Gastroesophageal sphincter (tissue), 4 donors: ENCODE data around the gene WDR87. TPM values are rescaled to one million over a fixed set of nuclear protein-coding genes. Genes with fewer than 3 reads are reported as not detected.

Experiments used
- ATAC-seq: fragments of 150-250 bp; one replicate; pipeline ENCODE4 v1.9.1; 2016; ENCODE audit warnings: mild to moderate bottlenecking, moderate library complexity
- H3K27ac ChIP-seq, 4 donors: fragments of 200-600 bp; sonication (generic) in 3 of 4; 1 replicate in 3 of 4; 2 replicates in 1 of 4; pipeline ENCODE4 v1.5.1; 2016 to 2019
- H3K27me3 ChIP-seq: fragments of 200-600 bp; sonication (generic); one replicate; pipeline ENCODE4 v1.5.1; 2019
- H3K36me3 ChIP-seq, 2 donors: fragments of 200-600 bp; sonication (generic); one replicate each; pipeline ENCODE4 v1.5.1; 2019; ENCODE audit warnings: control low read depth in 1 of 2
- H3K4me1 ChIP-seq, 3 donors: fragments of 200-600 bp; sonication (generic); 1 replicate in 2 of 3; 2 replicates in 1 of 3; pipeline ENCODE4 v1.5.1; 2016 to 2019; ENCODE audit warnings: control low read depth in 2 of 3
- H3K4me3 ChIP-seq, 2 donors: fragments of 200-600 bp; sonication (generic); one replicate each; pipeline ENCODE4 v1.5.1; 2019; ENCODE audit warnings: mild to moderate bottlenecking in 1 of 2, moderate library complexity in 1 of 2
- H3K9me3 ChIP-seq, 3 donors: fragments of 200-600 bp; sonication (generic); one replicate each; pipeline ENCODE4 v1.5.1; 2017 to 2019; ENCODE audit warnings: control low read depth in 2 of 3
- EP300 ChIP-seq: sonication (generic); formaldehyde crosslinking; IDR thresholded peaks from one replicate; pipeline ENCODE4 v1.6.1; 2017; ENCODE audit warnings: antibody characterized with exemption, mild to moderate bottlenecking
- POLR2A ChIP-seq, 2 donors: fragments of 450-650 bp; IDR thresholded peaks; one replicate each; pipeline ENCODE4 v1.6.1; 2017; ENCODE audit warnings: antibody characterized with exemption in 2 of 2, mild to moderate bottlenecking in 2 of 2, moderate library complexity in 1 of 2
- POLR2AphosphoS5 ChIP-seq: sonication (generic); formaldehyde crosslinking; IDR thresholded peaks from one replicate; pipeline ENCODE4 v1.6.1; 2017; ENCODE audit warnings: antibody characterized with exemption
- WGBS, 2 donors: methylation state at CpG; one replicate each; pipeline ENCODE4 v1.1.5; 2018; ENCODE audit warnings: low coverage in 1 of 2; 5-methylcytosine and 5-hydroxymethylcytosine counted together
- total RNA-seq, 4 donors: library from RNA; depleted of rRNA; stranded (reverse); fragments of >200 nt; gene quantifications; one replicate each; pipeline ENCODE4 v1.1.0, GENCODE V29; 2016
- TF ChIP-seq, protein P1 (sequence below), 4 experiments: fragments of 200-600 bp in 2 of 4; fragments of 450-650 bp in 2 of 4; sonication (generic) in 1 of 4; IDR thresholded peaks; one replicate each; pipeline ENCODE4 v1.5.1; 2017 to 2019; ENCODE audit warnings: antibody characterized with exemption in 4 of 4, mild to moderate bottlenecking in 2 of 4, moderate library complexity in 2 of 4

Gene WDR87
- total RNA-seq = not detected

DNA sequence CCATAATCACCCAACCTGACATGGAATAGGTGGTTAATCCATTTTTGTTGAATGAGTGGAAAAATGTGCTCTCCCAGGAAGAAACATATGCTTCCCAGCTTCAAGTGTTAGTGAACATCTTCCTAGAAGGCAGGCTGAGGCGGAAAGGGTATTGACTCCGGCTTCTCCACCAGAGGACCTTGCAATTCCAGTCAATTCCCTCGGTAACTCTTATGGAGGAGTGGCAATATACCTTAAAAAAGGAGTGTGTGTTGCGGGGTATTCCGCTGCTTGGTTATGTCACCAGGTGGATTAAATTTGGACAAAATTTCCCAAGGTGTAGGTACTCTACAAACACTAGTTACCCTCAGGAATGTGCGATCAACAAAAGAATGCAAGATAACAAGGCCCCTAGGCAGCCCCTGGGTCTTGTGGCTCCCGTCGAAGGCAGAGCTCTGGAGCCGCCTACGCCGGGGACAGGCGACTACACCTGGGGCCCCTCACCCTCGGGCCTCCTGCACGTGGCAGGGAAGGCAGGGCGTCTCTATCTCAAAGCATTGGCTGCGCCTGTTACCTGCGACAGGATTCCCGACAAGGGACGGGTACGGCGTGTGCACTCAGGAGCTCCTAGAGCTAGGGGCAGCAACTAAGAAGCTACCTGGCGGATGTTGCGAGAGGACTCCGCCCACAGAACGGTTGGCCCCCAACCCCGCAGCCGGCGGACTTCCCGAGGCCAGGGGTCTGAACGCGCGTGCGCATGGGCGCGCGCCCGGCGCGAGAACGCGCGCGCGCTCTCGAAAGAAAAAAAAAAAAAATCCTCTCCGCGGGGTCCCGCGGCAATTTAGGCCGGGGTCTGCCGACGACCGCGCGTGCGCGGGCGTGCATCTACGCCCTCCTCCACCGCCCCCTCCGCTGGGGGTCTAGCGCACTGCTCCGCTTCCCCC, at the start of gene WDR87:
Gene WDR87 (minus strand): TSS at position 649 of the 923 bp plus-strand sequence. CDS start 8,355 bp downstream, outside the sequence.
- H3K27ac ChIP-seq = peak within 1 kb of the TSS in 3 of 4 donors; percentile 65 to 84 (median 81)
- WGBS, 2 donors = 16 to 43% methylated on average over 8 to 28 of the region's 63 CpGs
- H3K4me3 ChIP-seq = peak within 1 kb of the TSS; percentile 83 to 99

DNA sequence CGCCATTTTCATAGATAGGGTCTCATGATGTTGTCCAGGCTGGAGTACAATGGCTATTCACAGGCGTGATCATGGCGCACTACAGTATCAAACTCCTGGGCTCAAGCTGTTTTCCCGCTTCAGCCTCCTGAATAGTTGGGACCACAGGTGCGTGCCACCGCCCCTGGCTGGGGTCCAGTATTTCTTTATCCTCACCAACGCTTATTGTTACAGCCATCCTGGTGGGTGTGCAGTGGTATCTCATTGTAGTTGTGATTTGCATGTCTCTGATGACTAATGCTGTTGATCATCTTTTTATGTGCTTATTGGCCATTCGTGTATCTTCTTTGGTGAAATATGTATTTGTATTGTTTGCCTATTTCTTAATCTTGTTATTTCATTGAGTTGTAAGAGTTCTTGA, 49.6 kb upstream of the WDR87 start:
- WGBS, 2 donors = 74 to 93% methylated on average over 2 to 8 of the region's 8 CpGs
- Histone ChIP-seq H3K36me3 (no peaks in the 10 kb centered on the region), H3K9me3 (no peaks in the 10 kb centered on the region), H3K4me1 (no peaks in the 10 kb centered on the region), H3K27me3 (no peaks in the 10 kb centered on the region), H3K4me3 (no peak overlapping the region), H3K27ac (no peak overlapping the region)
- TF ChIP-seq EP300 (no peak), POLR2AphosphoS5 (no peak), POLR2A (IDR thresholded peaks at IDR 0.05) (no peak)
- TF ChIP-seq, protein P1, sequence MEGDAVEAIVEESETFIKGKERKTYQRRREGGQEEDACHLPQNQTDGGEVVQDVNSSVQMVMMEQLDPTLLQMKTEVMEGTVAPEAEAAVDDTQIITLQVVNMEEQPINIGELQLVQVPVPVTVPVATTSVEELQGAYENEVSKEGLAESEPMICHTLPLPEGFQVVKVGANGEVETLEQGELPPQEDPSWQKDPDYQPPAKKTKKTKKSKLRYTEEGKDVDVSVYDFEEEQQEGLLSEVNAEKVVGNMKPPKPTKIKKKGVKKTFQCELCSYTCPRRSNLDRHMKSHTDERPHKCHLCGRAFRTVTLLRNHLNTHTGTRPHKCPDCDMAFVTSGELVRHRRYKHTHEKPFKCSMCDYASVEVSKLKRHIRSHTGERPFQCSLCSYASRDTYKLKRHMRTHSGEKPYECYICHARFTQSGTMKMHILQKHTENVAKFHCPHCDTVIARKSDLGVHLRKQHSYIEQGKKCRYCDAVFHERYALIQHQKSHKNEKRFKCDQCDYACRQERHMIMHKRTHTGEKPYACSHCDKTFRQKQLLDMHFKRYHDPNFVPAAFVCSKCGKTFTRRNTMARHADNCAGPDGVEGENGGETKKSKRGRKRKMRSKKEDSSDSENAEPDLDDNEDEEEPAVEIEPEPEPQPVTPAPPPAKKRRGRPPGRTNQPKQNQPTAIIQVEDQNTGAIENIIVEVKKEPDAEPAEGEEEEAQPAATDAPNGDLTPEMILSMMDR (IDR thresholded peaks at IDR 0.05) = no peak
- no peak for ATAC-seq

More for the DNA sequence above, at the start of gene WDR87:
- no peak for ATAC-seq
- TF ChIP-seq, protein P1 (IDR thresholded peaks at IDR 0.05) = no peak
- TF ChIP-seq POLR2AphosphoS5 = no peak
- no peak for TF ChIP-seq EP300
- no peak for TF ChIP-seq POLR2A (IDR thresholded peaks at IDR 0.05)
- H3K9me3 ChIP-seq = no peaks in the 10 kb centered on the region
- no peaks in the 10 kb centered on the region for H3K27me3 ChIP-seq
- H3K4me1 ChIP-seq = peaks cover 0 to 20% (median 6%) of the 10 kb centered on the region in 3 donors
- no peaks in the 10 kb centered on the region for H3K36me3 ChIP-seq

DNA sequence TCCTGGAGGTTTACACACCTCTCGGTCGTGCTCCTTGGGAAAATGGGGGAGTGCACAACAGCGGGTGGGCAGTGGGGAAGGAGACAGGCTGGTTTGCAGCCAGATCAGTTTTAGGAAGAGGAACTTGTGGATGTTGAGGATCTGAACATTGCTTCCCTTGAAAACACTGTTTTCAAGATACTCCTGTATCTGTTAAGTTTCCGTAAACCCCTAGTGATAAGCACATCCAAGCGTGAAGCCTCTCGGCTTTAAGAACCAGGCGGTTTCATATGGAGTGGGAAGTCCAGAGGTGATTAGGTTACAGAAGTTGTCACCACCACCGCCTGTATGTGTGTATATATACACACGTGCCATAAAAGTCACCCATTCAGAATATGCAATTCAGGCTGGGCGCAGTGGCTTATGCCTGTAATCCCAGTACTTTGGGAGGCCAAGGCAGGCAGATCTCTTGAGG, 48.1 kb upstream of the WDR87 start:
- Histone ChIP-seq H3K36me3 (no peaks in the 10 kb centered on the region), H3K27ac (no peak overlapping the region), H3K4me3 (no peak overlapping the region), H3K4me1 (no peaks in the 10 kb centered on the region), H3K27me3 (no peaks in the 10 kb centered on the region), H3K9me3 (no peaks in the 10 kb centered on the region)
- TF ChIP-seq, protein P1 (IDR thresholded peaks at IDR 0.05) = no peak
- TF ChIP-seq POLR2A (IDR thresholded peaks at IDR 0.05) (no peak), EP300 (no peak), POLR2AphosphoS5 (no peak)
- WGBS, 2 donors = 71 to 83% methylated on average over 4 to 10 of the region's 10 CpGs
- no peak for ATAC-seq

DNA sequence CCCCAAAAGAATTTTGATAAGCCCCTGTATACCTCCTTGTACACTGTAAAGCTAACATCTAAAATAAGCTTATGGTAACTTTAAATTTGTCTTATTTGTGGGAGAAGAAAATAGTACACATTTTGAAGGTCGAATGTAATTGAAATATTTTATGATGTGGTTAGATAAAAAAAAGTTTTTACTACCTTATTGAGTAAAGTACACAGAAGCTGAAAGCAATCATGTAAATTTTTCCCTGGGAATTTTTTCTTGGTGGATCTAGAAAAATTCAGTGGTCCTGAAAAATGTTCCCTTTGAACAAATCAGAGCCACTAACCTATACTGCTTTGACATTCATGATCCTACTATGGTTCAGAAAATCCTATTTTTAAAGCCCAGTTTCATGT, 47.5 kb upstream of the WDR87 start:
- Histone ChIP-seq H3K4me3 (no peak overlapping the region), H3K9me3 (no peaks in the 10 kb centered on the region), H3K4me1 (no peaks in the 10 kb centered on the region), H3K36me3 (no peaks in the 10 kb centered on the region), H3K27ac (no peak overlapping the region), H3K27me3 (no peaks in the 10 kb centered on the region)
- 69 to 77% methylated on average over 1 of the region's 1 CpG for WGBS, 2 donors
- TF ChIP-seq POLR2A (IDR thresholded peaks at IDR 0.05) = no peak
- TF ChIP-seq EP300 = no peak
- no peak for ATAC-seq

DNA sequence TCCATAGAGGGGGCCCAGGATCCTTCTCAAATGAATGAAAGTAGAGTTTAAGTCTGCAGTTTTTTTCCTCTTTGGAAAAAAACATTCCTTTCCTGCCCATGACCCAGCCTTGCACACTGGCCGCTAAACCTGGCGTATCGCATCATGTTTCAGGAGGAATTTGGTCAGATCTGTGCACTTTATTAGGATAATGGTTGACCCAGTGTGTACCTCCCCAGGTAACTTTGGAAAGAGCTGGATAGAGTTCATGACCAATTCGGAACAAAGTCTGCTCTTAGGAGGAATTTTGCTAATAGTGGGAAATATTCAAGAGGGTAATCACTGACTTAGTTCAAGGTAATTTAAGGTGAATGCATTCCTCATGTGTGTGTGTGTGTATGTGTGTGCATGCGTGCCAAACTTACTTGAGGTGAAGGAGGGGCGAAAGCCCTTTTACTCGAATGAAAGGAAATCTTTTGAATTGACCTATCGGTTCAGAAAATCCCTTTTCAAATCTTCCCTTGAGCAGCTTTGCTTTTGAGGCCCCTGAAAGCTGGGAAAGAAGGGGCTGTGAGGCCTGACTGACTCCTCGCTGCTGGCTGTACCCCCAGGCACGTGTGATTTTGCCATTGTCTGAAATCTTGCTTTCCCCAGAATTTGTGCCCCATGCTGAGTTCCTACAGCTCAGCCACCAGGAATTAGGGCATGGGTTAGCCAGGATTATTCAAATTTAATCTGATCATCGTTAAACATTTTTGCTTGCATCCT, 47.0 kb upstream of the WDR87 start:
- no peak for ATAC-seq
- Histone ChIP-seq H3K9me3 (no peaks in the 10 kb centered on the region), H3K4me1 (no peaks in the 10 kb centered on the region), H3K27ac (no peak overlapping the region), H3K4me3 (no peak overlapping the region), H3K36me3 (no peaks in the 10 kb centered on the region), H3K27me3 (no peaks in the 10 kb centered on the region)
- TF ChIP-seq POLR2AphosphoS5 (no peak), EP300 (no peak), POLR2A (IDR thresholded peaks at IDR 0.05) (no peak)
- TF ChIP-seq, protein P1 (IDR thresholded peaks at IDR 0.05) = no peak
- WGBS, 2 donors = 75 to 81% methylated on average over 9 to 11 of the region's 11 CpGs
